ENCODE data around the gene FOXK1.

FOXK1 gene

DNA sequence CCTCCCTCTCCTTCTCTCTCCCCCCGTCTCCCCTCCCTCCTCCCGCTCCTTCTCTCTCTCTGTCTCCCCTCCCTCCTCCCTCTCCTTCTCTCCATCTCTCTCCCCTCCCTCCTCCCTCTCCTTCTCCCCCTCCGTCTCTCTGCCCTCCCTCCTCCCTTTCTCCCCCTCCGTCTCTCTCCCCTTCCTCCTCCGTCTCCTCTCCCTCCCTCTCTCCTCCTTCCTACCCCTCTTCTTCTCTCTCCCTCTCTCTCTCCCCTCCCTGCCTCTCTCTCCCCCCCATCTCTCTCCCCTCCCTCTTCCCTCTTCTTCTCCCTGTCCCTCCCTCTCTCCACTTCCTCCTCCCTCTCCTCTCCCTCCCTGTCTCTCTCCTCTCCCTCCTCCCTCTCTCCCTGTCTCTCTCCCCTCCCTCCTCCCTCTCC lies 125.5 kb downstream of the FOXK1 start:
- Histone ChIP-seq H3K4me1 (ENCODE audit: low read depth, poor library complexity, severe bottlenecking) (no peaks in the 10 kb centered on the region), H3K4me2 (no peak overlapping the region), H3K27ac (no peak overlapping the region), H3K4me3 (IDR thresholded peaks at IDR 0.05; ENCODE audit: insufficient read depth, low read depth, low read length) (no peak overlapping the region), H4K20me1 (ENCODE audit: insufficient read depth) (no peaks in the 10 kb centered on the region), H3K36me3 (ENCODE audit: insufficient read depth) (no peaks in the 10 kb centered on the region), H3K9ac (no peak overlapping the region), H3K79me2 (ENCODE audit: insufficient read depth, low read depth) (no peaks in the 10 kb centered on the region), H3K27me3 (ENCODE audit: insufficient read depth, low read depth) (no peaks in the 10 kb centered on the region; the same call in 1 of the 2 replicates), H2AFZ (ENCODE audit: low read depth) (no peak overlapping the region)
- TF ChIP-seq, protein P1, sequence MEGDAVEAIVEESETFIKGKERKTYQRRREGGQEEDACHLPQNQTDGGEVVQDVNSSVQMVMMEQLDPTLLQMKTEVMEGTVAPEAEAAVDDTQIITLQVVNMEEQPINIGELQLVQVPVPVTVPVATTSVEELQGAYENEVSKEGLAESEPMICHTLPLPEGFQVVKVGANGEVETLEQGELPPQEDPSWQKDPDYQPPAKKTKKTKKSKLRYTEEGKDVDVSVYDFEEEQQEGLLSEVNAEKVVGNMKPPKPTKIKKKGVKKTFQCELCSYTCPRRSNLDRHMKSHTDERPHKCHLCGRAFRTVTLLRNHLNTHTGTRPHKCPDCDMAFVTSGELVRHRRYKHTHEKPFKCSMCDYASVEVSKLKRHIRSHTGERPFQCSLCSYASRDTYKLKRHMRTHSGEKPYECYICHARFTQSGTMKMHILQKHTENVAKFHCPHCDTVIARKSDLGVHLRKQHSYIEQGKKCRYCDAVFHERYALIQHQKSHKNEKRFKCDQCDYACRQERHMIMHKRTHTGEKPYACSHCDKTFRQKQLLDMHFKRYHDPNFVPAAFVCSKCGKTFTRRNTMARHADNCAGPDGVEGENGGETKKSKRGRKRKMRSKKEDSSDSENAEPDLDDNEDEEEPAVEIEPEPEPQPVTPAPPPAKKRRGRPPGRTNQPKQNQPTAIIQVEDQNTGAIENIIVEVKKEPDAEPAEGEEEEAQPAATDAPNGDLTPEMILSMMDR (conservative IDR thresholded peaks at IDR 0.05; ENCODE audit: low read depth, low read length), result no peak

GRCh38 chr7:4808026-4808425 lies 125.9 kb downstream of the FOXK1 start:
- Histone ChIP-seq H3K4me2 (no peak overlapping the region), H3K9ac (no peak overlapping the region), H3K27ac (no peak overlapping the region)

DNA sequence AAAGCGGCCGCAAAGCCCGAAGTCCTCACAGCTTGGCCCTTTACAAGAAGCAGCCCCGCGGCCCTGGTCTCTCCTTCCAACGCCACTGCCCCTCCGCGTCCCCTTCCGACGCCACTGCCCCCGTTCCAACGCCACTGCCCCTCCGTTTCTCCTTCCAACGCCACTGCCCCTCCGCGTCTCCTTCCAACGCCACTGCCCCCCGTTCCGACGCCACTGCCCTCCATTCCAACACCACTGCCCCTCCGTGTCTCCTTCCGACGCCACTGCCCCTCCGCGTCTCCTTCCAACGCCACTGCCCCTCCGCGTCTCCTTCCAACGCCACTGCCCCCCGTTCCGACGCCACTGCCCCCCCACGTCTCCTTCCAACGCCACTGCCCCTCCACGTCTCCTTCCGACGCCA lies 126.5 kb downstream of the FOXK1 start:
- Histone ChIP-seq H3K27ac (no peak overlapping the region), H3K4me2 (no peak overlapping the region), H3K4me3 (IDR thresholded peaks at IDR 0.05; ENCODE audit: insufficient read depth, low read depth, low read length) (no peak overlapping the region), H4K20me1 (ENCODE audit: insufficient read depth) (no peaks in the 10 kb centered on the region), H3K27me3 (ENCODE audit: insufficient read depth, low read depth) (no peaks in the 10 kb centered on the region; the same call in 1 of the 2 replicates), H3K79me2 (ENCODE audit: insufficient read depth, low read depth) (no peaks in the 10 kb centered on the region), H3K4me1 (ENCODE audit: low read depth, poor library complexity, severe bottlenecking) (no peaks in the 10 kb centered on the region), H3K36me3 (ENCODE audit: insufficient read depth) (no peaks in the 10 kb centered on the region), H3K9ac (no peak overlapping the region), H2AFZ (ENCODE audit: low read depth) (no peak overlapping the region)
- TF ChIP-seq, protein P1 (conservative IDR thresholded peaks at IDR 0.05; ENCODE audit: low read depth, low read length), result no peak

More at GRCh38 chr7:4808026-4808425, 125.9 kb downstream of the FOXK1 start:
- Histone ChIP-seq H3K4me1 (ENCODE audit: low read depth, poor library complexity, severe bottlenecking) (no peaks in the 10 kb centered on the region), H3K27me3 (ENCODE audit: insufficient read depth, low read depth) (no peaks in the 10 kb centered on the region; the same call in 1 of the 2 replicates), H3K36me3 (ENCODE audit: insufficient read depth) (no peaks in the 10 kb centered on the region), H2AFZ (ENCODE audit: low read depth) (no peak overlapping the region), H3K4me3 (IDR thresholded peaks at IDR 0.05; ENCODE audit: insufficient read depth, low read depth, low read length) (no peak overlapping the region), H3K79me2 (ENCODE audit: insufficient read depth, low read depth) (no peaks in the 10 kb centered on the region), H4K20me1 (ENCODE audit: insufficient read depth) (no peaks in the 10 kb centered on the region)
- TF ChIP-seq, protein P1 (conservative IDR thresholded peaks at IDR 0.05; ENCODE audit: low read depth, low read length), result no peak

GRCh38 chr7:4809091-4809591 lies 127.0 kb downstream of the FOXK1 start:
- H3K4me1 ChIP-seq (ENCODE audit: low read depth, poor library complexity, severe bottlenecking), result no peaks in the 10 kb centered on the region
- no peak overlapping the region for H3K4me2 ChIP-seq
- no peak overlapping the region for H2AFZ ChIP-seq (ENCODE audit: low read depth)
- H3K27ac ChIP-seq, result no peak overlapping the region
- H3K36me3 ChIP-seq (ENCODE audit: insufficient read depth), result no peaks in the 10 kb centered on the region
- no peak overlapping the region for H3K9ac ChIP-seq
- TF ChIP-seq, protein P1 (conservative IDR thresholded peaks at IDR 0.05; ENCODE audit: low read depth, low read length), result no peak
- no peaks in the 10 kb centered on the region for H3K79me2 ChIP-seq (ENCODE audit: insufficient read depth, low read depth)
- H3K27me3 ChIP-seq (ENCODE audit: insufficient read depth, low read depth), result no peaks in the 10 kb centered on the region; the same call in 1 of the 2 replicates
- no peaks in the 10 kb centered on the region for H4K20me1 ChIP-seq (ENCODE audit: insufficient read depth)
- H3K4me3 ChIP-seq (IDR thresholded peaks at IDR 0.05; ENCODE audit: insufficient read depth, low read depth, low read length), result no peak overlapping the region
